SK-N-SH (cell line): ENCODE results near the gene CRB1.

Experiments used
- FOSL2 ChIP-seq: IDR thresholded peaks from 2 replicates; pipeline ENCODE4 v1.4.0; 2012; ENCODE audit warnings: low read depth, mild to moderate bottlenecking, moderate library complexity, borderline replicate concordance
- FOXM1 ChIP-seq: IDR thresholded peaks from 2 replicates; pipeline ENCODE4 v1.4.0; 2012; ENCODE audit warnings: low read depth, mild to moderate bottlenecking
- JUND ChIP-seq: IDR thresholded peaks from 2 replicates; pipeline ENCODE4 v1.4.0; 2012
- MXI1 ChIP-seq: IDR thresholded peaks from 2 replicates; pipeline ENCODE4 v1.6.1; 2012; ENCODE audit warnings: mild to moderate bottlenecking, low read depth, low read length, improper control_type of control experiment
- POLR2AphosphoS5 ChIP-seq: IDR thresholded peaks from 2 replicates; pipeline ENCODE4 v1.6.1; 2012; ENCODE audit warnings: low read depth, low read length
- RAD21 ChIP-seq: IDR thresholded peaks from 2 replicates; pipeline ENCODE4 v1.6.1; 2012; ENCODE audit warnings: mild to moderate bottlenecking, low read length
- RFX5 ChIP-seq: IDR thresholded peaks from 2 replicates; pipeline ENCODE4 v1.6.1; 2012; ENCODE audit warnings: mild to moderate bottlenecking, improper control_type of control experiment, low read length
- SMC3 ChIP-seq: IDR thresholded peaks from 2 replicates; pipeline ENCODE4 v1.6.1; 2012; ENCODE audit warnings: low read depth, low read length, improper control_type of control experiment
- TCF12 ChIP-seq: IDR thresholded peaks from 2 replicates; pipeline ENCODE4 v1.4.0; 2012
- TF ChIP-seq, protein P1 (sequence below): fragments of 200-600 bp; sonication (generic); IDR thresholded peaks from 2 replicates; pipeline ENCODE4 v1.6.1; 2017; ENCODE audit warnings: antibody characterized with exemption, mild to moderate bottlenecking, moderate library complexity
- TF ChIP-seq, protein P2 (sequence below): IDR thresholded peaks from 2 replicates; pipeline ENCODE4 v1.6.1; 2012; ENCODE audit warnings: mild to moderate bottlenecking, low read depth, low read length, moderate library complexity
- TF ChIP-seq, protein P3 (sequence below): IDR thresholded peaks from 2 replicates; pipeline ENCODE4 v1.4.0; 2012; ENCODE audit warnings: low read depth, borderline replicate concordance
- TF ChIP-seq, protein P4 (sequence below): IDR thresholded peaks from 2 replicates; pipeline ENCODE4; 2012

DNA sequence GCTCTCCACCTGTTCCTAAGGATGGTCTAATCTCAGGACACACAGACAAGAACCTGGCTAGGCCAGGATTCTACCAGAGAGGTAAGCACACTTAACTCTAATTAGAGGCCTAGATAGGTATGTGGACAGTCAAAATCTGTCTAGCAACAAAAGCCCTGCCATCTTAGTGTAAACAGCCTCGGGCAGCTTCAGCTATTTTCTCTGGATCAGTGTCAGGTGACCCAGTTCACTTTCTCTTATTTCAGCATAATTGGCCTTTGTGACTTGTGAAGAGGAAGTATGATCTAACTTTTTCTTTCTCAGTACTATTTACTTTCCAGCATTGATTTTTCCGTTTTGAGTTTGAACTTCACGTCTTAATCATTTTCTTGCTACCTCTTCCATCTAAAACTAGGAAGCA is 217.7 kb downstream of the CRB1 start:
- TF ChIP-seq, protein P1, sequence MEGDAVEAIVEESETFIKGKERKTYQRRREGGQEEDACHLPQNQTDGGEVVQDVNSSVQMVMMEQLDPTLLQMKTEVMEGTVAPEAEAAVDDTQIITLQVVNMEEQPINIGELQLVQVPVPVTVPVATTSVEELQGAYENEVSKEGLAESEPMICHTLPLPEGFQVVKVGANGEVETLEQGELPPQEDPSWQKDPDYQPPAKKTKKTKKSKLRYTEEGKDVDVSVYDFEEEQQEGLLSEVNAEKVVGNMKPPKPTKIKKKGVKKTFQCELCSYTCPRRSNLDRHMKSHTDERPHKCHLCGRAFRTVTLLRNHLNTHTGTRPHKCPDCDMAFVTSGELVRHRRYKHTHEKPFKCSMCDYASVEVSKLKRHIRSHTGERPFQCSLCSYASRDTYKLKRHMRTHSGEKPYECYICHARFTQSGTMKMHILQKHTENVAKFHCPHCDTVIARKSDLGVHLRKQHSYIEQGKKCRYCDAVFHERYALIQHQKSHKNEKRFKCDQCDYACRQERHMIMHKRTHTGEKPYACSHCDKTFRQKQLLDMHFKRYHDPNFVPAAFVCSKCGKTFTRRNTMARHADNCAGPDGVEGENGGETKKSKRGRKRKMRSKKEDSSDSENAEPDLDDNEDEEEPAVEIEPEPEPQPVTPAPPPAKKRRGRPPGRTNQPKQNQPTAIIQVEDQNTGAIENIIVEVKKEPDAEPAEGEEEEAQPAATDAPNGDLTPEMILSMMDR, result no peak
- TF ChIP-seq SMC3, result no peak
- TF ChIP-seq JUND, result no peak
- TF ChIP-seq, protein P2, sequence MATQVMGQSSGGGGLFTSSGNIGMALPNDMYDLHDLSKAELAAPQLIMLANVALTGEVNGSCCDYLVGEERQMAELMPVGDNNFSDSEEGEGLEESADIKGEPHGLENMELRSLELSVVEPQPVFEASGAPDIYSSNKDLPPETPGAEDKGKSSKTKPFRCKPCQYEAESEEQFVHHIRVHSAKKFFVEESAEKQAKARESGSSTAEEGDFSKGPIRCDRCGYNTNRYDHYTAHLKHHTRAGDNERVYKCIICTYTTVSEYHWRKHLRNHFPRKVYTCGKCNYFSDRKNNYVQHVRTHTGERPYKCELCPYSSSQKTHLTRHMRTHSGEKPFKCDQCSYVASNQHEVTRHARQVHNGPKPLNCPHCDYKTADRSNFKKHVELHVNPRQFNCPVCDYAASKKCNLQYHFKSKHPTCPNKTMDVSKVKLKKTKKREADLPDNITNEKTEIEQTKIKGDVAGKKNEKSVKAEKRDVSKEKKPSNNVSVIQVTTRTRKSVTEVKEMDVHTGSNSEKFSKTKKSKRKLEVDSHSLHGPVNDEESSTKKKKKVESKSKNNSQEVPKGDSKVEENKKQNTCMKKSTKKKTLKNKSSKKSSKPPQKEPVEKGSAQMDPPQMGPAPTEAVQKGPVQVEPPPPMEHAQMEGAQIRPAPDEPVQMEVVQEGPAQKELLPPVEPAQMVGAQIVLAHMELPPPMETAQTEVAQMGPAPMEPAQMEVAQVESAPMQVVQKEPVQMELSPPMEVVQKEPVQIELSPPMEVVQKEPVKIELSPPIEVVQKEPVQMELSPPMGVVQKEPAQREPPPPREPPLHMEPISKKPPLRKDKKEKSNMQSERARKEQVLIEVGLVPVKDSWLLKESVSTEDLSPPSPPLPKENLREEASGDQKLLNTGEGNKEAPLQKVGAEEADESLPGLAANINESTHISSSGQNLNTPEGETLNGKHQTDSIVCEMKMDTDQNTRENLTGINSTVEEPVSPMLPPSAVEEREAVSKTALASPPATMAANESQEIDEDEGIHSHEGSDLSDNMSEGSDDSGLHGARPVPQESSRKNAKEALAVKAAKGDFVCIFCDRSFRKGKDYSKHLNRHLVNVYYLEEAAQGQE, result no peak
- TF ChIP-seq, protein P3, sequence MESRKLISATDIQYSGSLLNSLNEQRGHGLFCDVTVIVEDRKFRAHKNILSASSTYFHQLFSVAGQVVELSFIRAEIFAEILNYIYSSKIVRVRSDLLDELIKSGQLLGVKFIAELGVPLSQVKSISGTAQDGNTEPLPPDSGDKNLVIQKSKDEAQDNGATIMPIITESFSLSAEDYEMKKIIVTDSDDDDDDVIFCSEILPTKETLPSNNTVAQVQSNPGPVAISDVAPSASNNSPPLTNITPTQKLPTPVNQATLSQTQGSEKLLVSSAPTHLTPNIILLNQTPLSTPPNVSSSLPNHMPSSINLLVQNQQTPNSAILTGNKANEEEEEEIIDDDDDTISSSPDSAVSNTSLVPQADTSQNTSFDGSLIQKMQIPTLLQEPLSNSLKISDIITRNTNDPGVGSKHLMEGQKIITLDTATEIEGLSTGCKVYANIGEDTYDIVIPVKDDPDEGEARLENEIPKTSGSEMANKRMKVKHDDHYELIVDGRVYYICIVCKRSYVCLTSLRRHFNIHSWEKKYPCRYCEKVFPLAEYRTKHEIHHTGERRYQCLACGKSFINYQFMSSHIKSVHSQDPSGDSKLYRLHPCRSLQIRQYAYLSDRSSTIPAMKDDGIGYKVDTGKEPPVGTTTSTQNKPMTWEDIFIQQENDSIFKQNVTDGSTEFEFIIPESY, result no peak
- TF ChIP-seq FOSL2, result no peak
- TF ChIP-seq FOXM1, result no peak
- TF ChIP-seq, protein P4, sequence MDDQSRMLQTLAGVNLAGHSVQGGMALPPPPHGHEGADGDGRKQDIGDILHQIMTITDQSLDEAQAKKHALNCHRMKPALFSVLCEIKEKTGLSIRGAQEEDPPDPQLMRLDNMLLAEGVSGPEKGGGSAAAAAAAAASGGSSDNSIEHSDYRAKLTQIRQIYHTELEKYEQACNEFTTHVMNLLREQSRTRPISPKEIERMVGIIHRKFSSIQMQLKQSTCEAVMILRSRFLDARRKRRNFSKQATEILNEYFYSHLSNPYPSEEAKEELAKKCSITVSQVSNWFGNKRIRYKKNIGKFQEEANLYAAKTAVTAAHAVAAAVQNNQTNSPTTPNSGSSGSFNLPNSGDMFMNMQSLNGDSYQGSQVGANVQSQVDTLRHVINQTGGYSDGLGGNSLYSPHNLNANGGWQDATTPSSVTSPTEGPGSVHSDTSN, result no peak
- TF ChIP-seq TCF12, result no peak
- no peak for TF ChIP-seq RAD21
- TF ChIP-seq MXI1, result no peak
- no peak for TF ChIP-seq POLR2AphosphoS5
- TF ChIP-seq RFX5, result no peak
